Subcutaneous abdominal adipose tissue (tissue), 5 donors: ENCODE data around the gene SARDH.
A peak's percentile ranks its signal among the peaks of the same experiment; 100 is the strongest.
"Not testable (repeated sequence)": the region's sequence is repeated elsewhere in the genome, so short reads cannot be mapped to it uniquely, and the experiment has no call there.

Source experiments
- H3K27ac ChIP-seq: one replicate; pipeline ENCODE4 v1.7.0; 2013; ENCODE audit warnings: low read depth, mild to moderate bottlenecking, inconsistent platforms, low read length, moderate library complexity
- H3K27me3 ChIP-seq, 5 donors: one replicate each; pipeline ENCODE4 v1.7.0; 2013; ENCODE audit warnings: low read length in 5 of 5, inconsistent platforms in 1 of 5; ENCODE audit not compliant: control insufficient read depth in 5 of 5, insufficient read depth in 4 of 5
- H3K36me3 ChIP-seq, 5 donors: one replicate each; pipeline ENCODE4 v1.7.0; 2013; ENCODE audit warnings: low read length in 5 of 5; ENCODE audit not compliant: control insufficient read depth in 5 of 5, insufficient read depth in 5 of 5
- H3K4me1 ChIP-seq, 5 donors: one replicate each; pipeline ENCODE4 v1.7.0; 2013; ENCODE audit warnings: low read length in 5 of 5, mild to moderate bottlenecking in 3 of 5, moderate library complexity in 1 of 5; ENCODE audit not compliant: control insufficient read depth in 5 of 5, insufficient read depth in 5 of 5
- H3K4me3 ChIP-seq, 5 donors: one replicate each; pipeline ENCODE4 v1.7.0; 2013; ENCODE audit warnings: low read length in 5 of 5, low read depth in 1 of 5
- H3K9ac ChIP-seq, 5 donors: one replicate each; pipeline ENCODE4 v1.7.0; 2013; ENCODE audit warnings: low read length in 5 of 5, mild to moderate bottlenecking in 4 of 5, moderate library complexity in 3 of 5
- H3K9me3 ChIP-seq, 5 donors: one replicate each; pipeline ENCODE4 v1.7.0; 2013; ENCODE audit warnings: low read length in 5 of 5; ENCODE audit not compliant: control insufficient read depth in 5 of 5
- donor health status: healthy.
- donor health status: healthy.
- donor health status: healthy.
- donor health status: healthy.
- donor health status: healthy.

Gene SARDH

GRCh38 chr9:133744528-133744927, 6.4 kb upstream of the SARDH start:
- not testable (repeated sequence) for H3K4me3 ChIP-seq, H3K9ac ChIP-seq, H3K36me3 ChIP-seq, H3K27me3 ChIP-seq, H3K27ac ChIP-seq, H3K9me3 ChIP-seq, H3K4me1 ChIP-seq

GRCh38 chr9:133742849-133743444, 4.8 kb upstream of the SARDH start:
- H3K27ac ChIP-seq = no peak overlapping the region
- no peak overlapping the region for H3K9ac ChIP-seq
- H3K9me3 ChIP-seq = no peaks in the 10 kb centered on the region
- H3K36me3 ChIP-seq = no peaks in the 10 kb centered on the region
- H3K4me1 ChIP-seq = peaks cover 4 to 9% (median 8%) of the 10 kb centered on the region in 5 donors
- no peak overlapping the region for H3K4me3 ChIP-seq
- peaks cover 0 to 5% (median 4%) of the 10 kb centered on the region in 5 donors for H3K27me3 ChIP-seq

GRCh38 chr9:133742251-133742650, 4.1 kb upstream of the SARDH start:
- Histone ChIP-seq H3K4me3 (no peak overlapping the region), H3K9ac (no peak overlapping the region), H3K4me1 (peaks cover 4 to 14% (median 14%) of the 10 kb centered on the region in 5 donors), H3K9me3 (no peaks in the 10 kb centered on the region), H3K27ac (no peak overlapping the region), H3K36me3 (no peaks in the 10 kb centered on the region), H3K27me3 (peaks cover 0 to 5% (median 4%) of the 10 kb centered on the region in 5 donors)

- no peaks in the 10 kb centered on the region for H3K36me3 ChIP-seq
- no peak overlapping the region for H3K4me3 ChIP-seq
- no peaks in the 10 kb centered on the region for H3K9me3 ChIP-seq
- no peak overlapping the region for H3K9ac ChIP-seq
- no peak overlapping the region for H3K27ac ChIP-seq
- peaks cover 0 to 7% (median 4%) of the 10 kb centered on the region in 5 donors for H3K27me3 ChIP-seq
- H3K4me1 ChIP-seq = peaks cover 4 to 17% (median 14%) of the 10 kb centered on the region in 5 donors
These were observed 3.6 kb upstream of the SARDH start for GRCh38 chr9:133741716-133742115.

- peaks cover 0 to 7% (median 4%) of the 10 kb centered on the region in 5 donors for H3K27me3 ChIP-seq
- H3K27ac ChIP-seq = no peak overlapping the region
- H3K9me3 ChIP-seq = no peaks in the 10 kb centered on the region
- no peak overlapping the region for H3K9ac ChIP-seq
- H3K36me3 ChIP-seq = no peaks in the 10 kb centered on the region
- peaks cover 4 to 17% (median 14%) of the 10 kb centered on the region in 5 donors for H3K4me1 ChIP-seq
- no peak overlapping the region for H3K4me3 ChIP-seq
These were observed 2.8 kb upstream of the SARDH start for GRCh38 chr9:133740911-133741310.

GRCh38 chr9:133739408-133740280, 1.5 kb upstream of the SARDH start:
- Histone ChIP-seq H3K4me1 (peaks cover 4 to 17% (median 14%) of the 10 kb centered on the region in 5 donors), H3K9ac (no peak overlapping the region), H3K27ac (no peak overlapping the region)

GRCh38 chr9:133738640-133739225, 581 bp upstream of the SARDH start:
- Histone ChIP-seq H3K4me3 (peak overlapping the region in 4 of 5 donors; percentile 57 to 64 (median 64)), H3K4me1 (peaks cover 4 to 17% (median 14%) of the 10 kb centered on the region in 5 donors), H3K9ac (peak overlapping the region in 1 of 5 donors; percentile 36), H3K9me3 (no peaks in the 10 kb centered on the region), H3K27ac (no peak overlapping the region), H3K36me3 (no peaks in the 10 kb centered on the region), H3K27me3 (peaks cover 3 to 10% (median 6%) of the 10 kb centered on the region in 5 donors)

More at GRCh38 chr9:133739408-133740280, 1.5 kb upstream of the SARDH start:
- Histone ChIP-seq H3K4me3 (no peak overlapping the region), H3K27me3 (peaks cover 3 to 10% (median 6%) of the 10 kb centered on the region in 5 donors), H3K36me3 (no peaks in the 10 kb centered on the region), H3K9me3 (no peaks in the 10 kb centered on the region)

GRCh38 chr9:133737071-133737773, 930 bp downstream of the SARDH start:
- Histone ChIP-seq H3K27ac (no peak overlapping the region), H3K9ac (peak overlapping the region in 1 of 5 donors; percentile 36)

GRCh38 chr9:133735931-133736330, 2.2 kb downstream of the SARDH start:
- Histone ChIP-seq H3K36me3 (no peaks in the 10 kb centered on the region), H3K27me3 (peaks cover 4 to 14% (median 8%) of the 10 kb centered on the region in 5 donors), H3K9ac (no peak overlapping the region), H3K9me3 (no peaks in the 10 kb centered on the region), H3K27ac (no peak overlapping the region), H3K4me3 (no peak overlapping the region), H3K4me1 (peaks cover 4 to 17% (median 14%) of the 10 kb centered on the region in 5 donors)

More at GRCh38 chr9:133737071-133737773, 930 bp downstream of the SARDH start:
- no peaks in the 10 kb centered on the region for H3K9me3 ChIP-seq
- H3K36me3 ChIP-seq = no peaks in the 10 kb centered on the region
- peaks cover 4 to 14% (median 7%) of the 10 kb centered on the region in 5 donors for H3K27me3 ChIP-seq
- H3K4me1 ChIP-seq = peaks cover 4 to 17% (median 14%) of the 10 kb centered on the region in 5 donors
- peak overlapping the region in 2 of 5 donors; percentile 57 to 64 for H3K4me3 ChIP-seq
